ENCODE results near the gene EIF3L.

EIF3L gene

GRCh38 chr22:37918580-37919270 lies 69.5 kb downstream of the EIF3L start:
- H3K4me3 ChIP-seq (ENCODE audit: low read depth, low read length): no peak overlapping the region

GRCh38 chr22:37920126-37920525 lies 70.9 kb downstream of the EIF3L start:
- no peak for DNase-seq
- TF ChIP-seq CTCF (IDR thresholded peaks at IDR 0.05; ENCODE audit: low read depth, low read length): no peak
- no peaks in the 10 kb centered on the region for H3K4me1 ChIP-seq
- peaks cover 3% of the 10 kb centered on the region; the same call in 1 of the 2 replicates for H3K36me3 ChIP-seq
- H3K27me3 ChIP-seq: no peaks in the 10 kb centered on the region
- H3K4me3 ChIP-seq (ENCODE audit: low read depth, low read length): no peak overlapping the region
- no peaks in the 10 kb centered on the region for H3K9me3 ChIP-seq

More at GRCh38 chr22:37918580-37919270, 69.5 kb downstream of the EIF3L start:
- Histone ChIP-seq H3K27me3 (no peaks in the 10 kb centered on the region), H3K9me3 (no peaks in the 10 kb centered on the region), H3K36me3 (peaks cover 3% of the 10 kb centered on the region; the same call in 1 of the 2 replicates), H3K4me1 (no peaks in the 10 kb centered on the region)
- no peak for TF ChIP-seq CTCF (IDR thresholded peaks at IDR 0.05; ENCODE audit: low read depth, low read length)
- no peak for DNase-seq

GRCh38 chr22:37922191-37922590 lies 73.0 kb downstream of the EIF3L start:
- TF ChIP-seq CTCF (IDR thresholded peaks at IDR 0.05; ENCODE audit: low read depth, low read length): no peak
- H3K9me3 ChIP-seq: no peaks in the 10 kb centered on the region
- no peak for DNase-seq
- H3K4me3 ChIP-seq (ENCODE audit: low read depth, low read length): no peak overlapping the region
- no peaks in the 10 kb centered on the region for H3K4me1 ChIP-seq
- no peaks in the 10 kb centered on the region for H3K27me3 ChIP-seq
- peaks cover 17% of the 10 kb centered on the region for H3K36me3 ChIP-seq

GRCh38 chr22:37923927-37924326 lies 74.7 kb downstream of the EIF3L start:
- no peaks in the 10 kb centered on the region for H3K9me3 ChIP-seq
- no peak overlapping the region for H3K4me3 ChIP-seq (ENCODE audit: low read depth, low read length)
- H3K27me3 ChIP-seq: no peaks in the 10 kb centered on the region
- peaks cover 14% of the 10 kb centered on the region for H3K36me3 ChIP-seq
- H3K4me1 ChIP-seq: no peaks in the 10 kb centered on the region
- TF ChIP-seq CTCF (IDR thresholded peaks at IDR 0.05; ENCODE audit: low read depth, low read length): no peak
- no peak for DNase-seq

GRCh38 chr22:37924386-37925065 lies 75.3 kb downstream of the EIF3L start:
- no peak for DNase-seq
- Histone ChIP-seq H3K36me3 (peaks cover 14% of the 10 kb centered on the region), H3K27me3 (no peaks in the 10 kb centered on the region), H3K9me3 (no peaks in the 10 kb centered on the region), H3K4me3 (ENCODE audit: low read depth, low read length) (no peak overlapping the region), H3K4me1 (no peaks in the 10 kb centered on the region)
- no peak for TF ChIP-seq CTCF (IDR thresholded peaks at IDR 0.05; ENCODE audit: low read depth, low read length)

- Histone ChIP-seq H3K4me1 (no peaks in the 10 kb centered on the region), H3K36me3 (peaks cover 14% of the 10 kb centered on the region), H3K9me3 (no peaks in the 10 kb centered on the region), H3K27me3 (no peaks in the 10 kb centered on the region), H3K4me3 (ENCODE audit: low read depth, low read length) (no peak overlapping the region)
- no peak for DNase-seq
- TF ChIP-seq CTCF (IDR thresholded peaks at IDR 0.05; ENCODE audit: low read depth, low read length): no peak
Observed at GRCh38 chr22:37925330-37925729, 76.1 kb downstream of the EIF3L start.
